Immature natural killer cell (primary cell): ENCODE measurements around the gene GLCCI1. TPM values are rescaled to one million over a fixed set of nuclear protein-coding genes. Genes with fewer than 3 reads are reported as not detected.
"Not testable (repeated sequence)": the region's sequence is repeated elsewhere in the genome, so short reads cannot be mapped to it uniquely, and the experiment has no call there.

Experiments used
- DNase-seq, 3 donors: peaks; one replicate each; pipeline ENCODE4 v3.0.0; 2022; ENCODE audit warnings: mixed read lengths in 1 of 3
- H3K27ac Mint-ChIP-seq, 6 donors: one replicate each; pipeline ENCODE4 v1.8.0; 2020; ENCODE audit warnings: mixed read lengths in 6 of 6, mild to moderate bottlenecking in 5 of 6, inconsistent platforms in 4 of 6, moderate library complexity in 3 of 6
- H3K27me3 Mint-ChIP-seq, 3 donors: one replicate each; pipeline ENCODE4 v1.8.0; 2020 to 2021; ENCODE audit warnings: low read depth in 3 of 3, mild to moderate bottlenecking in 3 of 3, mixed read lengths in 3 of 3, moderate library complexity in 3 of 3, inconsistent platforms in 1 of 3
- H3K36me3 Mint-ChIP-seq, 3 donors: one replicate each; pipeline ENCODE4 v1.8.0; 2020; ENCODE audit warnings: mixed read lengths in 3 of 3, inconsistent platforms in 2 of 3, mild to moderate bottlenecking in 2 of 3
- H3K4me1 Mint-ChIP-seq, 2 donors: one replicate each; pipeline ENCODE4 v1.8.0; 2020; ENCODE audit warnings: inconsistent platforms in 2 of 2, mild to moderate bottlenecking in 2 of 2, mixed read lengths in 2 of 2, moderate library complexity in 1 of 2
- H3K4me3 Mint-ChIP-seq, 5 donors: one replicate each; pipeline ENCODE4 v1.8.0; 2020; ENCODE audit warnings: mild to moderate bottlenecking in 5 of 5, mixed read lengths in 5 of 5, inconsistent platforms in 3 of 5, moderate library complexity in 3 of 5
- H3K9me3 Mint-ChIP-seq, 6 donors: one replicate each; pipeline ENCODE4 v1.8.0; 2020; ENCODE audit warnings: mild to moderate bottlenecking in 6 of 6, mixed read lengths in 6 of 6, inconsistent platforms in 4 of 6, moderate library complexity in 3 of 6
- polyA plus RNA-seq, 3 donors: library from polyadenylated mRNA; unstranded; fragments of 300-500 nt; fragmentation: Illumina TruSeq; gene quantifications; one replicate each; pipeline ENCODE4 v1.2.3, GENCODE V29; 2021

The GLCCI1 gene
- polyA plus RNA-seq, 3 donors from 2014 or later = 13.8 to 33.2 (median 18.0) TPM

- Mint-ChIP-seq H3K36me3 (peaks cover 7 to 28% (median 14%) of the 10 kb centered on the region in 3 donors), H3K4me3 (peak overlapping the region; percentile 77 to 94 (median 83)), H3K4me1 (peaks cover 63 to 85% of the 10 kb centered on the region in 2 donors), H3K27me3 (no peaks in the 10 kb centered on the region), H3K27ac (peak overlapping the region; percentile 87 to 94 (median 94)), H3K9me3 (no peaks in the 10 kb centered on the region)
- peak; percentile 49 to 59 (median 51) for DNase-seq
Measured at GRCh38 chr7:8015100-8015745, 46.6 kb downstream of the GLCCI1 start.

GRCh38 chr7:8015746-8016120 is 47.1 kb downstream of the GLCCI1 start:
- DNase-seq = no peak
- H3K4me1 Mint-ChIP-seq = peaks cover 63 to 83% of the 10 kb centered on the region in 2 donors
- H3K27ac Mint-ChIP-seq = peak overlapping the region; percentile 87 to 94 (median 92)
- H3K9me3 Mint-ChIP-seq = no peaks in the 10 kb centered on the region
- H3K4me3 Mint-ChIP-seq = peak overlapping the region; percentile 44 to 94 (median 77)
- H3K27me3 Mint-ChIP-seq = no peaks in the 10 kb centered on the region
- peaks cover 7 to 25% (median 14%) of the 10 kb centered on the region in 3 donors for H3K36me3 Mint-ChIP-seq

DNA sequence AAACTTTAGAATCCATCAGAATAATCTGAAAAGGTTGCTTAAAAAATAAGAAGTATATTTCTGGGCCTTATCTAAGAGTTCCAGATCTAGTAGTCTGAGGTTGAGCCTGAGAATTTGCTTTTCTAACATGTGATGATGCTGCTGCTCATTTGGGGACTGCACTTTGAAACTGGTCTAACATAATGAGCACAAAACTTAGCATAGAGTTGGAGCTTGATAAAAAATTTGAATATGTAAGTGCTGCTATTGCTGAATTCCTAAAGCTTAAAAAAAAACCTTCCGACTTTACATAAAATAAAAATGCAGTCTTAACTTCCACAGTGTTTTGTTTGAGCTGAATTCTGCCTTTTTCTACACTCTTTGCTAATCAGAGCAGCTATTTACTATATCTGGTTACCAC is 48.8 kb downstream of the GLCCI1 start:
- Mint-ChIP-seq H3K36me3 (peaks cover 6 to 20% (median 19%) of the 10 kb centered on the region in 3 donors), H3K4me1 (peaks cover 58 to 78% of the 10 kb centered on the region in 2 donors), H3K27ac (peak overlapping the region; percentile 87 to 94 (median 92)), H3K27me3 (no peaks in the 10 kb centered on the region), H3K4me3 (peak overlapping the region in 3 of 5 donors; percentile 22 to 41 (median 36)), H3K9me3 (no peaks in the 10 kb centered on the region)
- no peak for DNase-seq

- peak overlapping the region; percentile 18 to 87 (median 84) for H3K27ac Mint-ChIP-seq
Measured at GRCh38 chr7:8018961-8019360, 50.4 kb downstream of the GLCCI1 start.

DNA sequence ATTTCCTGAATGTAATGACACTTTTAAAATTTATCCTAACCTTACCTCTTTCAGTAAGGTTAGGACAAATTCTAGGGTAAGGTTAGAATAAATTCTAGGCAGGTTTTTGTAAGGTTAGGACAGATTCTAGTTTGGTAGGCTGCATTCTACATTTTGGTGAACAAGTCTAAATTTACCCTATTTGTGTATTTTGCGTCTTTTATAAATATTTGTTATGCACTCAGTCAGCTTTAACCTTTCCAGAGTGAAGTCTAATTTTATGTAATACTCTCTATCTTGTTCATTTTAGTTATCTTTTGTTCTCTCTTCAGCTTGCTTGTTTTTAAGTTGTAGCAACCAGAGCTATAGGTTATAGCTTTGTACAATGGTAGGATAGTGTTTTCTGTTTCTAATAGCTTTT is 54.0 kb downstream of the GLCCI1 start:
- Mint-ChIP-seq H3K36me3 (peaks cover 42 to 60% (median 56%) of the 10 kb centered on the region in 3 donors), H3K9me3 (peaks cover 7 to 19% (median 14%) of the 10 kb centered on the region in 6 donors), H3K4me1 (peaks cover 20 to 53% of the 10 kb centered on the region in 2 donors), H3K27ac (peak overlapping the region in 1 of 6 donors; percentile 22), H3K27me3 (peaks cover 0 to 3% (median 0%) of the 10 kb centered on the region in 3 donors), H3K4me3 (no peak overlapping the region)
- DNase-seq = no peak

More at GRCh38 chr7:8018961-8019360, 50.4 kb downstream of the GLCCI1 start:
- no peak for DNase-seq
- H3K4me1 Mint-ChIP-seq = peaks cover 54 to 77% of the 10 kb centered on the region in 2 donors
- peak overlapping the region in 2 of 5 donors; percentile 42 to 47 for H3K4me3 Mint-ChIP-seq
- peaks cover 13 to 33% (median 31%) of the 10 kb centered on the region in 3 donors for H3K36me3 Mint-ChIP-seq
- H3K9me3 Mint-ChIP-seq = no peaks in the 10 kb centered on the region
- H3K27me3 Mint-ChIP-seq = no peaks in the 10 kb centered on the region

DNA sequence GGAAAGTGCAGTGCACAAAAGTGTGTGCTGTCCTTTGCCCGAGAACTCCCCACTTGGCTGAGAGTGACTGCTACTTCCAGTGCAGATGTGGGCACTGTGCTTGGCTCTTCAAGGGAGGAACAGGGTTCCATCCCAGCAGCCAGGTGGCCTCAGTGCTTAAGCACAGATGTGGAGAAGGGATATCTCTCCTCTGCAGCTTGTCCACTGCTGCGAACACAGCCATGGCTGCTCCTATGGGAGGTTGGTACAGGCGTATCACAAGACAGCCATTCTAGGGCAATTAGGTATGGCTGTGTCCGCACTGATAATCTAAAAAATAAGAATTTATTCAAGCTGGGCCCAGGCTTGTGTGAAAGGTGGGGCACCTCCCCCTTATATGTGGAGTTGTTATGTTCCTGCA is 66.6 kb downstream of the GLCCI1 start:
- Mint-ChIP-seq H3K36me3 (peaks cover 9 to 24% (median 22%) of the 10 kb centered on the region in 3 donors), H3K27ac (peak overlapping the region; percentile 46 to 82 (median 72)), H3K4me3 (no peak overlapping the region), H3K4me1 (peaks cover 18 to 51% of the 10 kb centered on the region in 2 donors), H3K9me3 (peaks cover 0 to 2% (median 0%) of the 10 kb centered on the region in 6 donors), H3K27me3 (no peaks in the 10 kb centered on the region)
- no peak for DNase-seq

- Mint-ChIP-seq H3K36me3 (peaks cover 9 to 26% (median 18%) of the 10 kb centered on the region in 3 donors), H3K4me3 (no peak overlapping the region), H3K9me3 (peaks cover 0 to 2% (median 0%) of the 10 kb centered on the region in 6 donors), H3K27ac (peak overlapping the region; percentile 46 to 82 (median 72)), H3K4me1 (peaks cover 24 to 51% of the 10 kb centered on the region in 2 donors), H3K27me3 (no peaks in the 10 kb centered on the region)
- DNase-seq = peak; percentile 44 to 58 (median 57)
Measured at GRCh38 chr7:8035647-8036518, 67.3 kb downstream of the GLCCI1 start.

DNA sequence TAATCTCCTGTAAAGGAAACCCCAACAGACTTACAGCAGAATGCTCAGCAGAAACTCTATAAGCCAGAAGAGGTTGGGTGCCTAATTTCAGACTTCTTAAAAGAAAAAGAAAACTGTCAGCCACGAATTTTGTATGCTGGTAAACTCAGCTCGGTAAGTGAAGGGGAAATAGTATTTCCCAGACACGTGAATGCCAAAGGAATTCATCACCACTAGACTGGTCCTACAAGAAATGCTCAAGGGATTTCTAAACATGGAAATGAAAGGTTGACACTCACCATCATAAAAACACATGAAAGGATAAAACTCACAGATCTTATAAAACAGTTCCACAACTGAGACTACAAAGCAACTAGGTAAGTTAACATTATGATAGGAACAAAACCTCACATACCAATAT is 68.6 kb downstream of the GLCCI1 start:
- Mint-ChIP-seq H3K36me3 (peaks cover 10 to 32% (median 19%) of the 10 kb centered on the region in 3 donors), H3K4me1 (peaks cover 33 to 54% of the 10 kb centered on the region in 2 donors), H3K27me3 (no peaks in the 10 kb centered on the region), H3K4me3 (no peak overlapping the region), H3K9me3 (peaks cover 0 to 2% (median 0%) of the 10 kb centered on the region in 6 donors), H3K27ac (peak overlapping the region in 2 of 6 donors; percentile 18 to 65)
- no peak for DNase-seq

DNA sequence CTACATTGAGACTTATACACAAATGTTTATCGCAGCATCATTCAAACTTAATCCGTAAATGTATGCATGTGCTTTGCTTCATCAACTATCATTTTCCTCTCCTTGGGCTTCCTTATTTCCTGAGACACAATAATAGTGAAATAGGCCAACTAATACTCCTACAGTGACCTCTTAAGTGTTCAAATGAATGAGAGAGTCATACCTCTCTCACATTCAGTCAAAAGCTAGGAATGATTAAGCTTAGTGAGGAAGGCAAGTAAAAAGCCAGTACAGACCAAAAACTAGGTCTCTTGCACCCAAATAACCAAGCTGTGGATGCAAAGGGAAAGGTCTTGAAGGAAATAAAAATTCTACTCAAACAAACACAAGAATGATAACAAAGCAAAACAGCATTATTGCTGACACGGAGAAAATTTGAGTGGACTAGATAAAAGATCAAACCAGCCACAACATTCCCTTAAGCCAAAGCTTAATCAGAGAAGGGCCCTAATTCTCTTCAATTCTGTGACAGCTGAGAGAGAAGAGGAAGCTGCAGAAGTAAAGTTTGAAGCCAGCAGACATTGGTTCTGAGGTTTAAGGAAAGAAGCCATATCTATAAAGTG is 72.3 kb downstream of the GLCCI1 start:
- Mint-ChIP-seq H3K9me3 (peaks cover 0 to 2% (median 0%) of the 10 kb centered on the region in 6 donors), H3K4me3 (no peak overlapping the region), H3K36me3 (peaks cover 23 to 52% (median 39%) of the 10 kb centered on the region in 3 donors), H3K27me3 (peaks cover 0 to 2% (median 0%) of the 10 kb centered on the region in 3 donors), H3K27ac (peak overlapping the region in 5 of 6 donors; percentile 17 to 74 (median 66)), H3K4me1 (peaks cover 33 to 68% of the 10 kb centered on the region in 2 donors)
- DNase-seq = no peak

- Mint-ChIP-seq H3K4me3 (no peak overlapping the region), H3K4me1 (peaks cover 39 to 79% of the 10 kb centered on the region in 2 donors), H3K36me3 (peaks cover 18 to 33% (median 25%) of the 10 kb centered on the region in 3 donors), H3K27me3 (peaks cover 0 to 2% (median 0%) of the 10 kb centered on the region in 3 donors), H3K9me3 (no peaks in the 10 kb centered on the region), H3K27ac (peak overlapping the region in 3 of 6 donors; percentile 1 to 12 (median 5))
- no peak for DNase-seq
Measured at GRCh38 chr7:8042796-8043535, 74.4 kb downstream of the GLCCI1 start.

- Mint-ChIP-seq H3K4me1 (peaks cover 47 to 83% of the 10 kb centered on the region in 2 donors), H3K4me3 (no peak overlapping the region)
Measured at GRCh38 chr7:8044761-8045430, 76.3 kb downstream of the GLCCI1 start.

DNA sequence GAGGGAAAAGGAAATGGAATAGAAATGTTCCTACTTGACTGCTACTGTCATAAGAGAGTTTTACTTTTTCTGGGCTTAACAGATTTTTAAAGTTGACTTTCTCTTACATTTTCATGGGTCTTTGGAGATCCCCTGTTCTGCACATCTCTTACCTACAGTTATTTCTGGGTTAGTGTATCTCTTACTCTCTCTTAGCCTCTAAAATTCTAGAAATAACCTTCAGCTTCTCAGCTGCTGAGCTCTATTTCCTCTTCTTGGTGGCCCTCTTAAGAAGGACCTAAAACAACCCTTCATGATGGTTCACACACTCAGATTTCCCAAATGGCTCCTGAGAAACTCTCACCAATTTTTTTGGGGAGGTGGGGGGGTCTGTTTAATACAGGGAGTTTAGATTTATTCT is 79.5 kb downstream of the GLCCI1 start:
- peaks cover 49 to 88% of the 10 kb centered on the region in 2 donors for H3K4me1 Mint-ChIP-seq
- not testable (repeated sequence) for H3K27me3 Mint-ChIP-seq, H3K4me3 Mint-ChIP-seq, H3K9me3 Mint-ChIP-seq, DNase-seq
- peak overlapping the region in 3 of 6 donors; percentile 12 to 53 (median 36) for H3K27ac Mint-ChIP-seq
- H3K36me3 Mint-ChIP-seq = peaks cover 13 to 31% (median 17%) of the 10 kb centered on the region in 3 donors

More at GRCh38 chr7:8044761-8045430, 76.3 kb downstream of the GLCCI1 start:
- DNase-seq = no peak
- Mint-ChIP-seq H3K27ac (peak overlapping the region in 1 of 6 donors; percentile 45), H3K9me3 (no peaks in the 10 kb centered on the region), H3K27me3 (peaks cover 0 to 2% (median 0%) of the 10 kb centered on the region in 3 donors), H3K36me3 (peaks cover 22 to 41% (median 25%) of the 10 kb centered on the region in 3 donors)
